Measurements from ENCODE around the gene RASSF1.

The RASSF1 gene

DNA sequence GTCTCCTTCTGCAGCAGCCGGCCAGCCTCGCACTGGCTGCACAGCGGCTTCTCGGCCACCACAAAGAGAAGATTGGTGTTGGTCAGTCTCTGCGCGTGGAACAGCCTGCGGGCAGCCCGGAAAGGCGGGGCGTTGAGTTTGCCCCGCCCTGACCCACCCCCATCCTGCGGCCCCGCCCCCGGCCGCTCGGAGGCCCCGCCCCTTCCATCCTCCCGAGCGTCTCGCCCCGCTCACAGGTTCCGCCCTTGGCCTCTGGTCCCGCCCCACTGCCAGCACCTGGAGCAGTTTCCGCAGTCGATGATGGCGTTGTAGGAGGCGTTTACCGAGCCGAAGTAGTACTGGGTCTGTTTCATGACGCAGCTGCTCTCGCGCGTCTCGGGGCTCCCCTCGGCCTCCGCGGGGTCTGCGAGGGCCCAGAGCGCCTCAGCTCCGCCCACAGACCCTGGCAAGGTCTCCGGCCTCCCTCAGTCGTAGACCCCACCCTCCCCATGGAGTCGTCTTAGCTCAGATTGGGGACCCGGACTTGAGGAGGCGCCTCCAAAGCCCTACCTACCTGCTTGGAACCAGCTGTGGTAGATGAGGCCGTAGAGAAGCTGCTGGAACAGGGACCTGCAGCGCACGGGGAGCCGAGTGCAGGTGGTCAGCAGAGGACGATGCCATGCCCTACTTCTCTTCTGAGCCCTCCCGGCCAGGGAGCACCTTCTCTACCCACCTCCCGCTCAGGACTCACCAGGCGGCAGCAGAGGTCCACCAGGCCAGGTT, 24.6 kb upstream of the RASSF1 start:
- peak; percentile 72 for DNase-seq

- no peak for DNase-seq
Measured at GRCh38 chr3:50364573-50365079, 24.0 kb upstream of the RASSF1 start.

DNA sequence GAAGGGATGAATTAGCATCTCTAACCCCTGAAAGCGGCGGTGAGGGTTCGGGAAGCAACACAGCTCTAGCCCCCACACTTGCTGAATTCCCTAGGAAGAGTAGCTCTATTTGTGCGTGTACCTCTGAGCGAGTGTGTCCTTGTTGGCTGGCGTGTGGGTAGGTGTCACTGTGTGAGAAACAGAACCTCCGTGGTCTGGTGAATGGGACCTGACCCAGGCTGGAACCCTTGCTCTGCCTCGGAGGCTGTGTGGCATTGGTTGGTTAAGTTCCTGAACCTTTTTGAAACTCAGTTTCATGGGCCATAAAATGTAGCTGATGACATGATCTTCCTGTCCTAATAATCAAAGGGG, 19.1 kb upstream of the RASSF1 start:
- no peak for DNase-seq

GRCh38 chr3:50358911-50359759, 18.5 kb upstream of the RASSF1 start, which contains the start of gene TMEM115:
TMEM115 (minus strand) TSS chr3:50359521; CDS start chr3:50359063, 458 bp downstream.
- DNase-seq: peak; percentile 94

GRCh38 chr3:50358355-50358910, 17.8 kb upstream of the RASSF1 start:
- no peak for DNase-seq

- DNase-seq: no peak
Measured at GRCh38 chr3:50357481-50357880, 16.8 kb upstream of the RASSF1 start.

DNA sequence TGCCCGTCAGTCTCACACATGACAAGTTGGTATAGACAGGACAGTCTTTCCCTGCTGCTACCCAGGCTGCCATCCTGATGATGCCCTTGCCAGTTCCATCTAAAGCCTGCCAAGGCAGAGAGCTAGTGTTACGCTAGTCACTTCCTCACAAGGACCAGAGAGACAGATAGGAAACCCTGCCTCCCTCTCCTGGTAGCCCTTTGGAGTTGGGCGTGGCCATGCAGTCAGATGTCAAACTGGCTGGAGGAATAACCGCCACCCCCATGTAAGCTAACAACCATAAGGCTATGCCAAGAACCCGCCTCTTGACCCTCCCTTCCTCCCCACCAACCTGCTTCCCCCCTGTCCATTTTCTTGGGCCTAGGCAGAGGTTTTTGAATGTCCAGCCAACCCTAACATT, 15.9 kb upstream of the RASSF1 start:
- no peak for DNase-seq

DNA sequence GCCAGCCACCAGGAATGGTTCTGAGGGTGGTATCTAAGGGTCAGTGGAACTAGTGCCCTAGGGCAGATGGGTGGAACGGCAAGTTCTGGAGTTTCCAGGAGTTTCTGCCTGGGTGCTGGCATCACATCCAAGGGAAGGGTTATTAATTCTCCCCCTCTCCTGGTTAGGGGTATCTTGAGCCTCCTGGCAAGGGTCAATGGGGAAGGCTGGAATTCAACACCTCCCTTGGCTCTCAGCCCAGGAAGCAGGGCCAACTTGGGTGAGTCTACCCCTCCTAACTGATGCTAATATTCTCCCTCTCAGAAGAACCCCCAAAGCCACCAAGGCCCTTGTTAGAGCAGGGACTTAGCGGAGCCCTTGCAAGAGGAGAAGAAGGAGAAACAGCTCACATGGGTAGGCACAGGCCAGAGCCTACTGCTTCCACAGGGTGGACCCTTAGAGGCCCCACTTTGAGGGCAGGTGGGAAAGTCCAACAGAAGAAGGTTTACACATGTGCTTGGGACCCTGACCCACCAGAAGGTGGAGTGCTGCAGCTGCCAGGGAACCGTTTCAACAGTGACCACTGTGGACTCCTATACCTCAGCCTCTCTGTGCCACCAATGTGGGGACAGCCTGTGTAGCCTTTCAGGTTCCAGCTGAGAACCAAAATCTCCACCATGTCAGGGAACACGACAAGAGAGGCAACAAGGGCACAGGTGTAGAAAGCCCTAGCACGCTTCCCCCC, 15.4 kb upstream of the RASSF1 start:
- DNase-seq: no peak

DNA sequence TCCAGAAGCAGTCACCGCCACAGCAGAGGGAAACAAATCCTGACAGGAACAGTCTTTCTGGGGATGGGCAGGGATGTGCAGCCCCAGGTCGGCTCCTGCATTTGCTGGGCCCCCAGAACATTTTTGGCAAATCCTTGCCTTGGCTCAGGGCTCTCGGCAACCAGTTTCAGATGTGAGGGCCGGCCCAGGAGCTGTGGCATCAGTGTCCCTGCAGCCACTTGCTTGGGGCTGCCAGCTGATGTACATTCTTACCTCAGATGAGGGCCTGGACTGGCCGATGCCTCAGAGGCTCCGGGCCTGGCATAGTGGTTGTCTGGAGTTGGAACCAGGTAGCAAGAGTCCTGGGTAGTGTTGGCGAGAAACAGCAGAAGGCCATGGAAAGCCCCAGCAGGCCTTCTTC, 14.2 kb upstream of the RASSF1 start:
- DNase-seq: no peak

- DNase-seq: no peak
Measured at GRCh38 chr3:50354186-50354764, 13.6 kb upstream of the RASSF1 start.

DNA sequence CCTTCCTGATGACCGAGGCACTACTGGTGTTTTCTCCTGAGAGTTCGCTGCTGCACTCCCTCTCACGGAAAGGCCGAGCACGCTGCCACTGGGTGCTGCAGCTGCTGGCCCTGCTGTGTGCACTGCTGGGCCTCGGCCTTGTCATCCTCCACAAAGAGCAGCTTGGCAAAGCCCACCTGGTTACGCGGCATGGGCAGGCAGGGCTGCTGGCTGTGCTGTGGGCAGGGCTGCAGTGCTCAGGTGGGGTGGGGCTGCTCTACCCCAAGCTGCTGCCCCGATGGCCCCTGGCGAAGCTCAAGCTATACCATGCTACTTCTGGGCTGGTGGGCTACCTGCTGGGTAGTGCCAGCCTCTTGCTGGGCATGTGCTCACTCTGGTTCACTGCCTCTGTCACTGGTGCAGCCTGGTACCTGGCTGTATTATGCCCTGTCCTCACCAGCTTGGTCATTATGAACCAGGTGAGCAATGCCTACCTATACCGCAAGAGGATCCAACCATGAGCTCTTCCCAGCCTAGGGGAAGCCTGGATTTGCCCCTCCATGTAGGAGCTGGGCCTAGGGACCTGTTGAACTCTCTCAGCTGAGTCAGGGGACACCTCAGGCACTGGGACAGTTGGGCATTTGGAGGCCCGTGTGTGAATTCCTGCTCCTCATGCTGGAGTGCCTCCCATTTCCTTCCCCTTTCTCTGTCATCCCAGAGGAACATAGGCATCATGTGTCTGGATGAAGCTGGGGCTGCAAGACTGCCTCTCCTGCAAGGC, 12.8 kb upstream of the RASSF1 start:
- DNase-seq: no peak

DNA sequence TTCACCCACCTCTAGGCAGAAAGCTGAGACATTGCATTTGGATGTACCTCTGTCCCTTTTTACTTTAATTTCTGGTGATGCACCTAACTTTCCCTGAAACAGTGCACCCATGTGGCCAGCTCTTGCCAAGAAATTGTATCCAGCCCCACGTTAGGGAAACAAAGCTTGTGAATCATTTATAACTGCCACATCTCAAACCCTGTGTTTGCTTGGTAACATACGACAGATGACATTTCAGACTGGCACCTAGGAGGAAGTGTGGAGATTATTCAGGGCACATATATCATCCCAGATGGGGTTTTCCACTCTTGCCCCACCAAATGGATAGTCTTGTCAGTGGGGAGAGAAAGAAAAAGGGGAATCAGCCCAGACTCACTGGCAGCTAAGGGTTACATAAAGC, 12.1 kb upstream of the RASSF1 start:
- no peak for DNase-seq

DNA sequence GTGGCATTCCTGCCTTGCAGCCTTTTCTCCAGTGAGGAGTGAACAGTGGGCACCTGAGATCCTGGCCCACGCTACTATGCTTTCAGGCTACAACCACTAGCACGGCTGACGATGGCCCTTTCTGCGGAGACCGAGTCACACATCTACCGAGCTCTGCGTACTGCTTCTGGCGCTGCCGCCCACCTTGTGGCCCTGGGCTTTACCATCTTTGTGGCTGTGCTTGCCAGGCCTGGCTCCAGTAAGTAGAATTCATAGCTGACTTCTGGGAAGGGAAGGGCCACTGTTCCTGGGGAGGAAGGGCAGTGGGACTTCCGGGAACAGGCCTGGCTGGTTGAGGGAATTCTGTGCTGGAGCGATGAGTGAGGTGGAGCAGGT, 10.7 kb upstream of the RASSF1 start:
- DNase-seq: no peak

DNA sequence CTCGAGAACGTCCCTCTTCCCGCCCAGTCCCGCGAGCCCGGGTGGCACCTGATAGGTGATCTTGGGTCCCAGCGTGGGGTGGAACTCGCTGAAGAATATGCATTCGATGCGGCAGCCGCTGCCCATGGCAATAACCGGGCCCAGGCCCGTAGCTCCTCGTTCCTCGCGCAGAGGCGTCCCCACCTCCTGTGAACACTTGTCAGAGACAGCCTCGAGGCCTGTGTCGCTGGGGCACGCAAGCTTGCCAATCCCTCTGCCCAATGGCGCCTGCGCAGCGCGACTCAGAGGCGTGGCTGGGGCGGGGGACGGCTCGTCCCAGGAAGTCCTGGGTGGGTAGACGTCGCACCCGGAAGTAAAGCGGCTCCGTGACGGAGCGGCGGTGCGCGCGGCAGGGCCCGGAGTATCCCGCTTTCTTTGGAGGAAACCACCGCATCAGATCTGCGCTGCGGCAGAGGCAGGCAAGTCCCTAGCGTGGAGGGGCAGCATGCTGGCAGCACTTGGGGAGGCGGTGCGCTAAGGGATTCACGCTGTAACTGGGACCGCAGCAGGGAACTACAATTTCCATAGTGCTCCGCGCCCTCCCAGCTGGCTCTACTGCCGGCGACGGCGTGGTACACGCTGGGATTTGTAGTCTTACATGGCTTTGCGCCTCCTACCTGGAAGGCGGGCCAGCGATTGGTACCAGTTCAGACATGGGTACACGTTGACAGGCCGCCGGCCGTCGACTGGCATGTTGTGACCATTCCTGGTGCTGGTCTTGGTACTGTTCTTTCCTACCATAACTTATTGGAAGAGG, 10.1 kb upstream of the RASSF1 start, which contains the start of the genes CYB561D2 and NPRL2:
TSS of gene CYB561D2 (plus strand) at position 336 of the 796 bp plus-strand sequence. CDS start 572 bp downstream, outside the sequence.
TSS of gene NPRL2 (minus strand) at position 249 of the 796 bp plus-strand sequence. CDS start at position 126, 123 bp downstream.
- peak; percentile 89 for DNase-seq

DNA sequence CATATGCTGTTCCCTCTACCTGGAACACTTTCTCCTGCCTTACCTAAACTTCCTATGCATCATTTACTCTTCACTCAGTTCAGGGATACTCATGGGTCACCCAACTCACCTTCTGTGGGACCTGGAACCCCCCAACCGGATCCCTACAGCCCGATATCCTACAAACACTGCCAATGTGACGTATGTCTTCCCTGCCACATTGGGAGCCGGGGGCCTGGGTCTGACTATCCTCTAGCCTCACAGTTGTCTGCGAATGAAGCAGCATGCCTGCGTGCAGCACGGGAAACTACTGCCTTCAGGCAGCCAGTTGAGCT, 9.5 kb upstream of the RASSF1 start:
- DNase-seq: no peak

GRCh38 chr3:50347187-50347813, 6.7 kb upstream of the RASSF1 start:
- peak; percentile 40 for DNase-seq

DNA sequence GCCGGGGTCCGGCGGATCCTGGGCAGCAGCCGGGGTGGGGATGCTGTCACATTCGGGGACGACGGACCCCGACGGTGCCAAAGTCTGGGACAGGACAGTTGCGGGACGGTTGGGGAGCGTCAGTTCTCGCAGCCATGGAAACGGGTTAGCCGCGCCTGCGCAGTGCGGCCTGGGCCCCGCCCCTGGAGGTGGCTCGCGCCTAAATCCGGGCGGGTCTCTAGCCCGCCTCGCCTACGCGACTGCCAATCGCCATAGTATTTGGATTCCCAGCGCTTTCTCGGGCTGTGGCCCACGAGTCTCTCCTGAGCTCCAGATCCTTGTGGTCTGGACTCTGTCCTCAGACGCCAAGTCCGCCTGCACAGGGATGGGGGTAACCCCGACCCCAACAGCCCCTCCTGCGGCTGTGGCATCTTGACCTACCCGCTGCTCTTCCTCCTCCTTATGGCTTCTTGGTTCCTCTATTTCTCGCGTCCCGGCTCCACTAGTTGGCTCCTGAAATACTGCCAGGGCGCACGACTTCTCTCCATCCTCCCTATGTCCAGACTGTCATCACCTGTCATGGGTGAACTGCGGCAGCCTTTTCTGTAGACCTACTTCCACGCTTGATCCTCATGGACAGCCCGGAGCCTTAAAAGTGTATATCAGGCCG, 5.1 kb upstream of the RASSF1 start, which contains the start of gene ZMYND10:
TSS of gene ZMYND10 (minus strand) at position 147 of the 649 bp plus-strand sequence. CDS start 153 bp downstream, outside the sequence.
- peak; percentile 24 for DNase-seq

- DNase-seq: no peak
Measured at GRCh38 chr3:50345008-50345407, 4.4 kb upstream of the RASSF1 start.

DNA sequence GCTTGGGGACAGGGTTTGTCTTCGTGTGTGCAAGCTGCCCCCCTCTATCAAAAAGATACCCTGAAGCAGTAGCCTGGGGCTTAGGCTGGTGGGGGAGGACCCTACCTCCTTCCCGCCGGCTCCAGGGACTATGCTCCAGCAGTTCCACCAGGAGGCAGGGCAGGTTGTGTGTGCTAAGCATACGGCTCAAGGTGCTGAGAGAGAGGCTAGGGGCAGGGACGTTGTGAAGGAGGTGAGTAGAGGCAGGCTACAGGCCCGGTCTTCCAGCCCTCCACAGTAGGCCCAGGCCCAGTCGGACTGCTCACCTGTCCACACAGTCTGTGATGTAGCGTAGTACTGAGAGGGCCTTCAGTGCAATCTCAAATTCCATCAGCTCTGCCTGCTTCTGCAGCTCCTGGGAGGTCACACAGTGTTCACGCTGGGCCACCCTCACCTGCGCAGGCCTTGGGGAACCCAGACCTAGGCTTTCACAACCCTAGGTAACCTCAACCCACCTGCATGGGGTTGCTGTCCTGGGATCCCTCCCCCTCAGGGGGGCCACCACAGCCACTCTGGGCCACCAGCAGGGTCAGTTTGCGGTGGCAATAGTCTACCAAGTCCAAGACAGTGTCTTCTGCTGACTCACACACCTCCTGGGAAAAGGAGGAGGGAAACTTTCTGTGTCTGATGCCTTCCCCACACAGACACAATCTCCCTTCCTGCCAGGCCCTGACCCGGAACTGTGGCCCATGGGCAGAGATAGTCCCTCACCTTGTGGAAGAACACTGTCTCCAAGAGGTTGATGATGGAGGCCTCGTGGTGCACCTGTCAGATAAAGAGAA, 2.4 kb upstream of the RASSF1 start:
- no peak for DNase-seq
